ENCODE data around the gene PRAC1.

The PRAC1 gene

GRCh38 chr17:48722201-48722907, at the start of gene PRAC1:
Gene PRAC1 (minus strand): TSS chr17:48722518. CDS start chr17:48722392, 126 bp downstream.
- DNase-seq = no peak

GRCh38 chr17:48770954-48771353, 48.6 kb upstream of the PRAC1 start:
- DNase-seq = no peak

GRCh38 chr17:48769009-48769675, 46.8 kb upstream of the PRAC1 start:
- DNase-seq = no peak

DNA sequence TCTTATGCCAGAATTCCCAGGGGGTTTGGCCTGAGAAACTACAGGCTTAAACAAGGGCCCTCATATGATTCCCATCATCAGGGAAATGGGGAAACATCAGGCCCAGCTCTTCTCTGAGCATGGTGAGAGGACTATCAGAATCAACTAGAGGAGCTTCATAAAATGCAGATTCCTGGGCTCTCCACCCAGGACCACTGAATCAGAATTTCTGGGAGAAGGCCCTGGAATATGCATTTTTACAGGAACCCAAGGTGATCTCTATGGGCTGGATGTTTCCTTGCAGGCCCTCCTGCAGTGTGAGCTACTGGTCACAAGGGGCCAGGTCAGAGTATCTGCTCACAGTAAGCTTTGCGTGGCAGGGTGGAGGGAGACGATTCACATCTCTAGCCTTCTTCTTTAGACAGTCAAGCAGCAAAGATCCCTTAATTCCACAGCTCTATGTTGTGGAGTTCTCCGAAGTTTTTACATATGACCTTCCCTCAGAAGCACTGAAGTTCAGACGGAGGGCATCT, 45.0 kb upstream of the PRAC1 start:
- no peak for DNase-seq

DNA sequence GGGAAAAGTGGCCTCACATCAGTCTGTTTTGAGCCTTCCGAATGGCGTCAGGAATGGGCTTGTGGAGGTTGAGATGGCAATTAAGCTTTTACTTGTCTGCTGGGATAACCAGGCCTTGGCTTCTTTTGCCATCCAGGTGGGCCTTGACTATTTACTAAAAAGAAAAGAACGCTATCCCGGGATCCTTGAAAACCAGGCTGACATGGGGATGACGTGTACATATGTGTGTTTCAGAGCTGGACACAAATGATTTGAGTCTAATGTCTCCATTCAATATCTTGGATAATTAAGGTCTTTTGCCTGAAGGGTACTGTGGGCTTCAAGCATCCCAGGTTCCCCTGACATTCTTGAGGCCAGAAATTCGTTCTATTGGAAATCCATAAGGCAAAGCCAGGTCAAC, 38.8 kb upstream of the PRAC1 start:
- DNase-seq = no peak

- DNase-seq = no peak
These were observed 38.1 kb upstream of the PRAC1 start for GRCh38 chr17:48760411-48760810.

DNA sequence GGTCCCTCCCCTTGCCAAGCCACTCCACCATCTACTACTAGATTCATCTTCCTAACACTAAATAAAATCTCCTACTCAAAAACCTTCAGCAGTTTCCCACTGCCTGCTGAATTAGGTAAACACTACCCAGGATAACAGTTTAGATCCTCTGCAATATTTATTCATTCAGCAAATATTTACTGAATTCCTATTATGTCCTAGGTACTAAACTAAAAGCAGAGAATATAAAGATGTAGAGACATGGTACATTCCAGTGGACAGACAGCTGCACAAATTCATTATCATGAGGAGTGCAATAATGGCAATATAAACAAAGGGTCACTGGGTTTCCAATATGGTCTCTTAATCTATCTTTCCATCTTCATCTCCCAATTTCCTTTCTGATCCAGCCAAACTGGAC, 37.0 kb upstream of the PRAC1 start:
- no peak for DNase-seq

DNA sequence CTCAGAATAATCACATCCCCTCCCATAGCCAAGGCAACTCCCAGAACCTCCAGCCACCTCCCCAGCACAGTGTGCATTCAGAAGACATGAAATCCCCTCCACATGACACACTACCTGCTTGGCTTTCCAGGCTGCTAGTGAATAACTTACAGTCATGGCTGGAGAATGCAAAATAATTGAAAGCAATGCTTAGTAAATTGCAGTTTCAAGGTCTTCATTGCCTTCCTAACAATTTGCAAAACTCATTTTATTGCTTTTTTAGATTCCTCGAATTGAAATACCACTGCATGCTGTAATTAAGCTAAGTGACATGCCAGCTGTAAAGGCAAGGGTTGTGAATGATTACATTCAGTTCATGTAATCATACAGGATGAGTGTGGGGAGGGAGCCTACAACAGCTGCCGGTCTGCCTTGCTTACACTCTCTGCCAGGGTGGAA, 35.2 kb upstream of the PRAC1 start:
- DNase-seq = no peak

- DNase-seq = no peak
These were observed 34.5 kb upstream of the PRAC1 start for GRCh38 chr17:48756830-48757251.

- no peak for DNase-seq
These were observed 33.0 kb upstream of the PRAC1 start for GRCh38 chr17:48755356-48755755.

- no peak for DNase-seq
These were observed 32.4 kb upstream of the PRAC1 start for GRCh38 chr17:48754500-48755261.

- no peak for DNase-seq
These were observed 31.6 kb upstream of the PRAC1 start for GRCh38 chr17:48753794-48754499.

DNA sequence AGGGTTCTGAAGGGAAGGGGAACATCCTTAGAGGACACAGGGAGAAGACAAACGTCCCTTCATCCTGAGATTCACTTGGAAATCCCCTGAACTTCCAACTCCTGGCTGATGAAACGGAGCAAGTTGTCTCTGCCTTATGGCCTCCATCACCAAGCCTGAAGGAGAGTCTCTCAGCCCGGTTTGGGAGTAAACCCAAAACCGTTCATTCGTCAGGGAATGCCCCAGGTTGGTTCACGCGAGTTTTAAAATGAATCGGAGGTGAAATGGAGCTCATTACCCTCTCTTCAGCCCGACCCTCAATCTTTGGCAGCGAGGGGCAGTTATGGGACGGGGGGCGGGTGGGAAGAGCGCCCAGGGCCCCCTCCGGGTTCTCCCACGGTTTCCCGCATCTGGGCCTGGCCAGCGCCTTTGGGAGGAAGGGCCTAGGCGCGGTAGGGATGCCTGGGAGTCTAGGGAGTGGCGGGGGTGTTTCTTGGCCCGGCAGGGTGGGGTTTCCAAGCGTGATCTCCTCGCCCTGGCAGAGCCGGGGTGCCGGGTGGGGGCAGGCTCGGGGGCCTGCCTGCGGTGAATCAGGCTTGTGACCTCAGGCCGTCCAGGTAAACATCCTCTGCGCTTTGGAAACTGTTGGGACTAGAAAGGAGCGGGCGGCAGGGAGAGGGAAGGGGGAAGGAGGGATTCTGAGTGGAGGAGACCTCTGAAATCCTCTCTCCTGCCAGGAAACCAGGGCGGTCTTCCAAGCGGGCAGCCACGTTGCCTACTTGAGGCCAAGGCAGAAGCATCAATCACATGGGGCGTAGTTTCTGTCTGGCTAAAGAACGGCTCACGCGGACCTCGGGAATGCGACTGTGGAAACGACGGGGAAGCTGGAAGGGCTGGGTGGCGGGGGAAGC, 30.3 kb upstream of the PRAC1 start:
- DNase-seq = no peak

GRCh38 chr17:48751733-48752398, 29.5 kb upstream of the PRAC1 start:
- no peak for DNase-seq

- DNase-seq = no peak
These were observed 28.9 kb upstream of the PRAC1 start for GRCh38 chr17:48751172-48751571.

DNA sequence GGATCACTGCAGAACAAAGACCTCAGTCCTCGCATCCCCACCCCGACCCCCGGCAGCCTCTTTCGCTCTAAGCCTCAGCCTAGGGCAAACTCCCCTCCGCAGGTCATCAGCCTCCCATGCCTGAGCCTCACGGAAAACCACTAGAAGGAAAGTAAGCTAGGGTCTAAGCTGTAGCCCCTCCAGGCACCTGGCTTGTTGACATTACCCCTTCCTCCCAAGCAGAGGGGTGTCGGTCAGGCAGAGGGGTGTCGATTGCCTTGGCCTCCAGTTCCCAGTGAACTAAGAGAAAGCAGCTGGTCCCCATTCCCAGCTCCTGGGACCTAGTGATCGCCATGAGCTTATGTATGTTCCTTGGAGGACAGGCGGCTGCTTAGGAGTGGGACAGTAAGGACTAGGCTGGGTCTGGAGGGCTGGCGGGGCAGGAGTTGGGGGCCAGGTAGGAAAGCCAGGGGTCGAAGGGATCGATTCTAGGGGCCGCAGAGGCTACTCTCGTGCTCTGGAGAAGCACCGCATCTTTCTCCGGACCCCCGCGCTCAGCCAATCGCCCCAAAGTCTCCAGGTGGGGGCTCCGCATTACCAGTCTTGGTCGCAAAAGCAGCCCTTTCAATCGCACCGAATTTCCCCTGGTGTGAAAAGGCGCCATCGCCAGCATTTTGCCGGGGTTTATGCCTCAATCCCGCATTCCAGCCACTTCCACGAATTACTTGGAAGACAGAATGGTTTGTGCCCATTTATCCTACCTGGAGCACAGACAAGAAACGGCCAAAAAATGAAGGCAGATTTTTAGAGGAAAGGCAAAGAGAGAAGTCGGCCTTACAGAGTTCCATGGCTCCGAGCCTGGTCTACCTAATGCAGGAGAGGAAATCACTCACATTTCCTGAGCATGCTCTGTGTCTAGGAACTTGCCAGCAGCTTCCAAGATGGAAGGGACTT, 27.6 kb upstream of the PRAC1 start:
- no peak for DNase-seq

- DNase-seq = no peak
These were observed 26.6 kb upstream of the PRAC1 start for GRCh38 chr17:48748718-48749566.

DNA sequence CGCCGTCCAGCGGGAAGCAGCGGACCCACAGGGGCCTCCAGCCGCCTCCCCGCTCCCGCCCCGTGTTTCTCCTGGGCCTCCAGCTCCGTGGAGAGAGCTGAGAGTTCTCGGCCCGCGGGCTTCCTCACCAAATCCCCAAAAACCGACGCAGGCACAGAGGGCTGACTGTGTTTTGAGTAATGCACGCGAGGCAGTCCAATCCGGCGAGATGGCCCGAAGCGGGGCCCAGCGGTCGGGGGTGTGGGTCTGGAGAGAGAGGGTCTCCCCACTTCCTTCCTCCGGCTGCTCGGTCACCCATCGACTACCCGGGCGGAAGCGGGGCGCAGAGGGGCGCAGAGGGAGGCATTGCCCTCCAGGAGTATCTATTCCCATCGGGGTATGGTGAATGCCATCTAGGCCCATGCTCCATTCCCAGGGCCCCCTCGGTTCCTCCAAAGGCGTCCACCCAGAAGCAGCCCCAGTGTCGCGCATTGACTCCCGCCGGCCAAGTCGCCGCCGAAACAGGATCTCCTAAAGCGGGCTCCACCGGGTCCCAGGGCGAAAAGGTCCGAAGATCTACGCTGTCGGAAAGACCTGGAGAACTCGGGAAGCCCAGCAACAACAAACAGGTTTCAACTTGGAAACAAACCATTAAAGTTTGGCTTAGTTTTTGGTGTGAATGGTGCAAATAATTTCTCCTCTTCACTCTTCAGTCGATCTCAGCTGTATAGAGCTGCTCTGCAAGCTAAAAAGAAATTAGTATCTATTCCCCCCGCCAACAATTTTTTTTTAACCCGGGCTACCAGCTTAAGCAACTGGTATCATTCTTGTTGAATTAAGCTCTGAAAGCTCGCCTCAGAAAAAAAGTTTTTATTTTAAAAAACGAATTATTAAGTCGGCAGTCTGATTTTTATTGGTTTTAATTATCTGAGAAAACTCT, 25.4 kb upstream of the PRAC1 start:
- no peak for DNase-seq
